Measurements from ENCODE around the gene SLC8A3. TPM values are rescaled to one million over a fixed set of nuclear protein-coding genes. Genes with fewer than 3 reads are reported as not detected.

Gene SLC8A3
- total and polyA plus RNA-seq, 9 of the 15 experiments (the other 6 are each of a cell fraction or from before 2014, with no cell fraction given): not detected

GRCh38 chr14:70237710-70238109, 49.0 kb upstream of the SLC8A3 start (continued):
- no peak for TF ChIP-seq RFX1 (IDR thresholded peaks at IDR 0.05)
- no peak for TF ChIP-seq ZFPM2 (CRISPR knock-in tag; IDR thresholded peaks at IDR 0.05)
- peak; percentile 99 for TF ChIP-seq ARID1B (IDR thresholded peaks at IDR 0.05)
- no peak for TF ChIP-seq MAFK (IDR thresholded peaks at IDR 0.05; ENCODE audit: low read length)
- TF ChIP-seq, protein P1, sequence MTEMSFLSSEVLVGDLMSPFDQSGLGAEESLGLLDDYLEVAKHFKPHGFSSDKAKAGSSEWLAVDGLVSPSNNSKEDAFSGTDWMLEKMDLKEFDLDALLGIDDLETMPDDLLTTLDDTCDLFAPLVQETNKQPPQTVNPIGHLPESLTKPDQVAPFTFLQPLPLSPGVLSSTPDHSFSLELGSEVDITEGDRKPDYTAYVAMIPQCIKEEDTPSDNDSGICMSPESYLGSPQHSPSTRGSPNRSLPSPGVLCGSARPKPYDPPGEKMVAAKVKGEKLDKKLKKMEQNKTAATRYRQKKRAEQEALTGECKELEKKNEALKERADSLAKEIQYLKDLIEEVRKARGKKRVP (CRISPR knock-in tag; IDR thresholded peaks at IDR 0.05): no peak; the same call in 1 of the 2 replicates
- no peak for TF ChIP-seq E2F6 (IDR thresholded peaks at IDR 0.05; ENCODE audit: borderline replicate concordance in 1 of 2, extremely low read depth in 1 of 2, insufficient read depth in 1 of 2, insufficient read length in 1 of 2, low read depth in 1 of 2, low read length in 1 of 2, poor library complexity in 1 of 2, severe bottlenecking in 1 of 2)
- TF ChIP-seq FUS (optimal IDR thresholded peaks at IDR 0.05; ENCODE audit: low read depth, low read length): no peak
- TF ChIP-seq HDAC3 (IDR thresholded peaks at IDR 0.05; ENCODE audit: borderline replicate concordance, partially characterized antibody): peak; percentile 82
- TF ChIP-seq HDAC8 (tag; IDR thresholded peaks at IDR 0.05): no peak
- TF ChIP-seq NFIC (IDR thresholded peaks at IDR 0.05): peak; percentile 95
- TF ChIP-seq U2AF1 (optimal IDR thresholded peaks at IDR 0.05; ENCODE audit: low read depth, low read length): no peak
- no peak for TF ChIP-seq SRSF1 (IDR thresholded peaks at IDR 0.05; ENCODE audit: low read depth, low read length)
- peak; percentile 31; the same call in 1 of the 2 replicates for TF ChIP-seq ADNP (tag; IDR thresholded peaks at IDR 0.05)
- TF ChIP-seq, protein P2, sequence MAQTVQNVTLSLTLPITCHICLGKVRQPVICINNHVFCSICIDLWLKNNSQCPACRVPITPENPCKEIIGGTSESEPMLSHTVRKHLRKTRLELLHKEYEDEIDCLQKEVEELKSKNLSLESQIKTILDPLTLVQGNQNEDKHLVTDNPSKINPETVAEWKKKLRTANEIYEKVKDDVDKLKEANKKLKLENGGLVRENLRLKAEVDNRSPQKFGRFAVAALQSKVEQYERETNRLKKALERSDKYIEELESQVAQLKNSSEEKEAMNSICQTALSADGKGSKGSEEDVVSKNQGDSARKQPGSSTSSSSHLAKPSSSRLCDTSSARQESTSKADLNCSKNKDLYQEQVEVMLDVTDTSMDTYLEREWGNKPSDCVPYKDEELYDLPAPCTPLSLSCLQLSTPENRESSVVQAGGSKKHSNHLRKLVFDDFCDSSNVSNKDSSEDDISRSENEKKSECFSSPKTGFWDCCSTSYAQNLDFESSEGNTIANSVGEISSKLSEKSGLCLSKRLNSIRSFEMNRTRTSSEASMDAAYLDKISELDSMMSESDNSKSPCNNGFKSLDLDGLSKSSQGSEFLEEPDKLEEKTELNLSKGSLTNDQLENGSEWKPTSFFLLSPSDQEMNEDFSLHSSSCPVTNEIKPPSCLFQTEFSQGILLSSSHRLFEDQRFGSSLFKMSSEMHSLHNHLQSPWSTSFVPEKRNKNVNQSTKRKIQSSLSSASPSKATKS (CRISPR knock-in tag; IDR thresholded peaks at IDR 0.05): no peak
- no peak for TF ChIP-seq SREBF1 (IDR thresholded peaks at IDR 0.05; ENCODE audit: borderline replicate concordance, low read depth, low read length)
- TF ChIP-seq ZBTB7A (IDR thresholded peaks at IDR 0.05; ENCODE audit: borderline replicate concordance, control insufficient read depth, low read depth, low read length): no peak
- TF ChIP-seq ZNF431 (CRISPR knock-in tag; IDR thresholded peaks at IDR 0.05): no peak
- no peak for TF ChIP-seq SUPT5H (IDR thresholded peaks at IDR 0.05)
- no peak for TF ChIP-seq RHOXF2B (CRISPR knock-in tag; conservative IDR thresholded peaks at IDR 0.05)
- TF ChIP-seq, protein P3, sequence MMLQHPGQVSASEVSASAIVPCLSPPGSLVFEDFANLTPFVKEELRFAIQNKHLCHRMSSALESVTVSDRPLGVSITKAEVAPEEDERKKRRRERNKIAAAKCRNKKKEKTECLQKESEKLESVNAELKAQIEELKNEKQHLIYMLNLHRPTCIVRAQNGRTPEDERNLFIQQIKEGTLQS (IDR thresholded peaks at IDR 0.05): peak; percentile 77
- TF ChIP-seq, protein P3 (CRISPR knock-in tag; conservative IDR thresholded peaks at IDR 0.05): no peak
- no peak for TF ChIP-seq MCM3 (IDR thresholded peaks at IDR 0.05)
- TF ChIP-seq ZNF316 (IDR thresholded peaks at IDR 0.05): peak; percentile 72
- TF ChIP-seq HES1 (IDR thresholded peaks at IDR 0.05; ENCODE audit: low read depth): peak; percentile 98
- peak; percentile 25; the same call in 1 of the 2 replicates for TF ChIP-seq ZNF239 (CRISPR knock-in tag; IDR thresholded peaks at IDR 0.05)
- TF ChIP-seq KLF16 (IDR thresholded peaks at IDR 0.05): peak; percentile 97
- TF ChIP-seq POLR3G (IDR thresholded peaks at IDR 0.05; ENCODE audit: extremely low read depth, insufficient read length, insufficient replicate concordance): no peak
